ENCODE measurements around the gene KIAA0513. TPM values are rescaled to one million over a fixed set of nuclear protein-coding genes. Genes with fewer than 3 reads are reported as not detected.

KIAA0513 gene
- polyA plus RNA-seq, 1 donor (not counting 4 experiments of a cell fraction or from before 2014, with no cell fraction given) = 3.3 TPM

- H3K4me1 ChIP-seq (ENCODE audit: control insufficient read depth, extremely low read depth, insufficient read depth, low read length) = peaks cover 6% of the 10 kb centered on the region
- no peaks in the 10 kb centered on the region for H3K79me2 ChIP-seq (ENCODE audit: control insufficient read depth, insufficient read depth, low read length)
- H4K20me1 ChIP-seq (ENCODE audit: control insufficient read depth, extremely low read depth, insufficient read depth, low read length) = no peaks in the 10 kb centered on the region
- no peak overlapping the region for H3K9ac ChIP-seq (ENCODE audit: control insufficient read depth, extremely low read depth, insufficient read depth, low read length)
- no peak for FAIRE-seq
- H2AFZ ChIP-seq (ENCODE audit: control insufficient read depth, low read length) = peak overlapping the region; percentile 49
- H3K4me2 ChIP-seq (ENCODE audit: control insufficient read depth, extremely low read depth, insufficient read depth, low read depth, low read length) = peak overlapping the region; percentile 64
- TF ChIP-seq CTCF (optimal IDR thresholded peaks at IDR 0.05 in 1 of 3, IDR thresholded peaks at IDR 0.05 in 1 of 3, conservative IDR thresholded peaks at IDR 0.05 in 1 of 3; ENCODE audit: extremely low read depth in 1 of 3, insufficient read depth in 2 of 3, low read length in 3 of 3) = no peak
- no peak for TF ChIP-seq EZH2 (IDR thresholded peaks at IDR 0.05; ENCODE audit: low read length)
- no peak overlapping the region for H3K27ac ChIP-seq (ENCODE audit: control insufficient read depth, insufficient read depth, low read length)
- no peaks in the 10 kb centered on the region for H3K27me3 ChIP-seq (ENCODE audit: control insufficient read depth, extremely low read depth, insufficient read depth, low read length)
- no peaks in the 10 kb centered on the region for H3K9me3 ChIP-seq (ENCODE audit: control insufficient read depth, low read depth, low read length)
- no peak for DNase-seq (ENCODE audit: low read depth, low spot score)
- H3K9me1 ChIP-seq (ENCODE audit: control insufficient read depth, extremely low read depth, insufficient read depth, low read length) = no peaks in the 10 kb centered on the region
- H3K4me3 ChIP-seq (ENCODE audit: control insufficient read depth in 2 of 3, extremely low read depth in 1 of 3, insufficient read depth in 2 of 3, low read depth in 1 of 3, low read length in 3 of 3) = peak overlapping the region in 1 of 3 experiments; percentile 14
- H3K36me3 ChIP-seq (ENCODE audit: control insufficient read depth in 2 of 2, extremely low read depth in 1 of 2, insufficient read depth in 2 of 2, low read length in 2 of 2) = no peaks in the 10 kb centered on the region
- dilution Hi-C loops (cut with MboI; ENCODE audit: extremely low pct_ligation_motif_present, low sequenced_read_pairs) = no loop called here
Measured at GRCh38 chr16:85055493-85056210, 28.1 kb downstream of the KIAA0513 start.

GRCh38 chr16:85056211-85056748 is 28.7 kb downstream of the KIAA0513 start:
- dilution Hi-C loops (cut with MboI; ENCODE audit: extremely low pct_ligation_motif_present, low sequenced_read_pairs) = no loop called here
- no peaks in the 10 kb centered on the region for H3K27me3 ChIP-seq (ENCODE audit: control insufficient read depth, extremely low read depth, insufficient read depth, low read length)
- H3K4me2 ChIP-seq (ENCODE audit: control insufficient read depth, extremely low read depth, insufficient read depth, low read depth, low read length) = no peak overlapping the region

More at GRCh38 chr16:85056211-85056748, 28.7 kb downstream of the KIAA0513 start:
- DNase-seq (ENCODE audit: low read depth, low spot score) = no peak
- no peak for TF ChIP-seq EZH2 (IDR thresholded peaks at IDR 0.05; ENCODE audit: low read length)
- no peak for TF ChIP-seq CTCF (optimal IDR thresholded peaks at IDR 0.05 in 1 of 3, IDR thresholded peaks at IDR 0.05 in 1 of 3, conservative IDR thresholded peaks at IDR 0.05 in 1 of 3; ENCODE audit: extremely low read depth in 1 of 3, insufficient read depth in 2 of 3, low read length in 3 of 3)
- Histone ChIP-seq H3K9me1 (ENCODE audit: control insufficient read depth, extremely low read depth, insufficient read depth, low read length) (no peaks in the 10 kb centered on the region), H3K4me1 (ENCODE audit: control insufficient read depth, extremely low read depth, insufficient read depth, low read length) (peaks cover 6% of the 10 kb centered on the region), H3K27ac (ENCODE audit: control insufficient read depth, insufficient read depth, low read length) (no peak overlapping the region), H4K20me1 (ENCODE audit: control insufficient read depth, extremely low read depth, insufficient read depth, low read length) (no peaks in the 10 kb centered on the region), H2AFZ (ENCODE audit: control insufficient read depth, low read length) (no peak overlapping the region), H3K9me3 (ENCODE audit: control insufficient read depth, low read depth, low read length) (no peaks in the 10 kb centered on the region), H3K79me2 (ENCODE audit: control insufficient read depth, insufficient read depth, low read length) (no peaks in the 10 kb centered on the region), H3K36me3 (ENCODE audit: control insufficient read depth in 2 of 2, extremely low read depth in 1 of 2, insufficient read depth in 2 of 2, low read length in 2 of 2) (no peaks in the 10 kb centered on the region), H3K9ac (ENCODE audit: control insufficient read depth, extremely low read depth, insufficient read depth, low read length) (no peak overlapping the region), H3K4me3 (ENCODE audit: control insufficient read depth in 2 of 3, extremely low read depth in 1 of 3, insufficient read depth in 2 of 3, low read depth in 1 of 3, low read length in 3 of 3) (no peak overlapping the region)
- FAIRE-seq = no peak
